ENCODE measurements around the gene TM9SF3. TPM values are rescaled to one million over a fixed set of nuclear protein-coding genes. Genes with fewer than 3 reads are reported as not detected.
A peak's percentile ranks its signal among the peaks of the same experiment; 100 is the strongest.

TM9SF3 gene
- total and polyA plus RNA-seq, 12 donors = 19.9 to 133 (median 99.7) TPM

GRCh38 chr10:96614515-96614914 is 27.7 kb upstream of the TM9SF3 start:
- Histone ChIP-seq H3K27ac (no peak overlapping the region), H3K27me3 (no peaks in the 10 kb centered on the region), H3K36me3 (replicated peaks in 1 of 2) (no peaks in the 10 kb centered on the region), H3K4me1 (replicated peaks in 1 of 2) (peaks cover 12 to 24% of the 10 kb centered on the region in 2 donors), H3K4me3 (no peak overlapping the region), H3K9me3 (replicated peaks in 1 of 3) (no peaks in the 10 kb centered on the region)
- TF ChIP-seq POLR2A (IDR thresholded peaks at IDR 0.05) (no peak), CTCF (IDR thresholded peaks at IDR 0.05) (no peak)
- intact Hi-C loops (cut with DNase I) = no loop called here
- 66 to 80% (median 74%) methylated on average over 2 of the region's 2 CpGs for WGBS, 4 donors
- peak in 5 of 7 donors; percentile 40 to 69 (median 62) for DNase-seq

- WGBS, 4 donors = 52 to 70% (median 65%) methylated on average over 2 to 3 of the region's 3 CpGs
- Histone ChIP-seq H3K4me1 (replicated peaks in 1 of 2) (peaks cover 3 to 15% of the 10 kb centered on the region in 2 donors), H3K36me3 (replicated peaks in 1 of 2) (no peaks in the 10 kb centered on the region), H3K4me3 (no peak overlapping the region), H3K27me3 (no peaks in the 10 kb centered on the region), H3K27ac (peak overlapping the region in 1 of 5 donors; percentile 36), H3K9me3 (replicated peaks in 1 of 3) (no peaks in the 10 kb centered on the region)
- TF ChIP-seq POLR2A (IDR thresholded peaks at IDR 0.05) (no peak), CTCF (IDR thresholded peaks at IDR 0.05) (no peak)
- peak; percentile 51 to 78 (median 74) for DNase-seq
- intact Hi-C loops (cut with DNase I) = no loop called here
Measured at GRCh38 chr10:96613576-96613975, 26.8 kb upstream of the TM9SF3 start.

GRCh38 chr10:96612055-96612830 is 25.4 kb upstream of the TM9SF3 start:
- Histone ChIP-seq H3K27me3 (no peaks in the 10 kb centered on the region), H3K4me1 (replicated peaks in 1 of 2) (peaks cover 0 to 9% of the 10 kb centered on the region in 2 donors), H3K9me3 (replicated peaks in 1 of 3) (no peaks in the 10 kb centered on the region), H3K36me3 (replicated peaks in 1 of 2) (no peaks in the 10 kb centered on the region), H3K4me3 (no peak overlapping the region), H3K27ac (no peak overlapping the region)
- TF ChIP-seq CTCF (IDR thresholded peaks at IDR 0.05) = no peak
- no peak for TF ChIP-seq POLR2A (IDR thresholded peaks at IDR 0.05)
- no peak for DNase-seq
- intact Hi-C loops (cut with DNase I) = no loop called here
- 82 to 89% (median 87%) methylated on average over 8 of the region's 8 CpGs for WGBS, 4 donors

GRCh38 chr10:96610817-96611216 is 24.0 kb upstream of the TM9SF3 start:
- no peak overlapping the region for H3K27ac ChIP-seq
- H3K9me3 ChIP-seq (replicated peaks in 1 of 3) = no peaks in the 10 kb centered on the region
- intact Hi-C loops (cut with DNase I) = no loop called here
- no peak overlapping the region for H3K4me3 ChIP-seq
- no peaks in the 10 kb centered on the region for H3K27me3 ChIP-seq
- no peak for DNase-seq
- H3K4me1 ChIP-seq (replicated peaks in 1 of 2) = peaks cover 0 to 15% of the 10 kb centered on the region in 2 donors
- no peaks in the 10 kb centered on the region for H3K36me3 ChIP-seq (replicated peaks in 1 of 2)
- WGBS, 4 donors = 79 to 87% (median 80%) methylated on average over 6 of the region's 6 CpGs
- TF ChIP-seq POLR2A (IDR thresholded peaks at IDR 0.05) = no peak
- no peak for TF ChIP-seq CTCF (IDR thresholded peaks at IDR 0.05)
